Lung microvascular endothelial cell (primary cell): ENCODE measurements around the gene LRRC75B. TPM values are rescaled to one million over a fixed set of nuclear protein-coding genes. Genes with fewer than 3 reads are reported as not detected.
"Not testable (repeated sequence)": the region's sequence is repeated elsewhere in the genome, so short reads cannot be mapped to it uniquely, and the experiment has no call there.

Experiments used
- DNase-seq, 2 donors: peaks; one replicate each; pipeline versions ENCODE4 v3.0.0 to v3.0.0-alpha.2; 2010; ENCODE audit warnings: low read depth in 2 of 2
- total RNA-seq: library from RNA; depleted of rRNA; stranded (reverse); fragments of >200 nt; gene quantifications from 2 replicates; pipeline ENCODE4 v1.2.1, GENCODE V29; 2014

LRRC75B gene
- total RNA-seq, 1 donor from 2014 or later: 2.6 TPM

DNA sequence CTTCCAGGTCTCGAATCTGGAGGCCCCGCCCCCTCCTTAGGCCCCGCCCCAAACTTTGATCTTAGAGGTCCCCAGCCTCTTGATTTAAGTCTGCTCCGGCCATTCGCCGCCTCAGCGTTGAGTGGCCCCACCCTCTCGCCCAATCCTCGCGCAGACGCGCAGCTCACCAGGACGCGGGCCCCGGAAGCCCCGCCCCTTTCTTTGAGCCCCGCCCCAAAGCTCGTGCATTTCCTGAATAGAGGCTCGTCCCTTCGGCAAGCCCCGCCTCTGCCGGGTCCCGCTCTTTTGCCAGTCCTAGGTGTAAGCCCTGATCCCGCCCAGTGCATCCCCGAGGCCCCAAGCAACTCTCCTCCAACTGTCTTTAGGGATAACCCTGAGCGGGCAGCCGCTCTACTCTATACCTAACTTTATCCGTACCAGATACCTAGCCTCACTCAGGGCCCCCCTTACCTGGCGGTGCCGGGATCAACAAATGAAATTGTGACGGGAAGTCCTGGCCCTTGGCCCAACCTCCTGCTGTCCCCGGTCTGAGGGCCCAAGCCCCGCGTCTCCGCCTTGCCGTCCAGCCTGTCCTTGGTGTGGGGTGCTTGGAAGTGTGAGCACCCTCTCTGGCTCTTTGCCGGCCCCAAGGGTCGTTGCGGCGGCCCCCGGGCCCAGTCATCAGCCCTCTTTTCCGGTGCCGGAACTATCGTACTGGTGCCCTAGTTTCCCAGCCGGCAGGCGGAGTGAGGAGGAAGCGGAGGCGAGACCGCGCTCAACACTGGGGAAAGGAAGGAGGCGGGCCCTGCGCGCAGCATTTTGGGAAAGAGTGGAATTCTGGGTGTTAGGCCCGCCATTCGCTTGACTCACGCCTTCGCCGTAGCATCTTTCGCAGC lies 37.5 kb downstream of the LRRC75B start, which contains the start of gene SNRPD3:
Gene SNRPD3, plus strand, starts transcription at position 835 of the 875 bp plus-strand sequence. CDS start 1,676 bp downstream, outside the sequence.
- DNase-seq: peak; percentile 98 to 99

DNA sequence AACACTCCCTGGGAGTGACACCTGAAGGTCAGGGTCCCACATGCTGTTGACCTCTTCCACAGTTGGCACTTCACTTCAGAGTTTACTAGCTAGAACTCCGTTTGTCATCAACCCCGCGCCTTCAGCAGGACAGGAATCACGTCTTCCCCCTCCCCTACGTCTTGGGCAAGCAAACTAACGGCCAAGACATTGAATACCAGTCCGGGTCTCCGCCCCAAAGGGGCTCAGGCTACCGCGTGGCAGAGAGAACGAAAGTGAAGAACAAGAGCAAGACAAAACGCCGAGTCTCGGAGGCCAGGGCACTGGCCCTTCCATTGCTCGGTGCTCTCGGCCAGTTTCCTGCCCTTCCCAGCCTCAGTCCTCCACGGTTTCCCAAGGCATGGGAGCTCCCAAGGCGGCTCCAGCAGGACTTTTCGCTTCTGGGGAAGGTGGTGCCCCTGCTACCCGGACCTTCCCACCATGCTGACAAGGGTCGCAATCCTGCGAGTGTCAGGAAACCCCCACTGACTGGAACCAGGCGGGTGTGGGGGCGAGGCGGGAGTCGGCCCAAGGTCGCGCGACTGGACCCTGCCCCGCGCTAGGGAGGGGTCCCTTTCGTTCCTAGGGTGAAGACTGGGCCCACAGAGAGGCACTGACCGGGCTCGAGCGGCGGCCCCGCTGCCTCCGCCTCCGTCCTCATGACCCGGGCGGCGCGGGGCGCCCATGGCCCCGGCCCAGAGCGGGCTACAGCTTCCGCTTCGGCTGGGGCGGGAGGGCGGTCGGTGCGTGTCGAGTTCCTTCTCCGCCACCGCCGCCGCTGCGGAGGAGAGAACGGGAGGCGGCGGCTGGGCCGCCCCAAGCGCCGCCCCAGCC lies 38.3 kb downstream of the LRRC75B start, which contains the start of gene GUCD1:
Gene GUCD1, minus strand, starts transcription at position 826 of the 852 bp plus-strand sequence. Its CDS starts 147 bp downstream, at position 679.
- DNase-seq: peak in 1 of 2 donors; percentile 50

DNA sequence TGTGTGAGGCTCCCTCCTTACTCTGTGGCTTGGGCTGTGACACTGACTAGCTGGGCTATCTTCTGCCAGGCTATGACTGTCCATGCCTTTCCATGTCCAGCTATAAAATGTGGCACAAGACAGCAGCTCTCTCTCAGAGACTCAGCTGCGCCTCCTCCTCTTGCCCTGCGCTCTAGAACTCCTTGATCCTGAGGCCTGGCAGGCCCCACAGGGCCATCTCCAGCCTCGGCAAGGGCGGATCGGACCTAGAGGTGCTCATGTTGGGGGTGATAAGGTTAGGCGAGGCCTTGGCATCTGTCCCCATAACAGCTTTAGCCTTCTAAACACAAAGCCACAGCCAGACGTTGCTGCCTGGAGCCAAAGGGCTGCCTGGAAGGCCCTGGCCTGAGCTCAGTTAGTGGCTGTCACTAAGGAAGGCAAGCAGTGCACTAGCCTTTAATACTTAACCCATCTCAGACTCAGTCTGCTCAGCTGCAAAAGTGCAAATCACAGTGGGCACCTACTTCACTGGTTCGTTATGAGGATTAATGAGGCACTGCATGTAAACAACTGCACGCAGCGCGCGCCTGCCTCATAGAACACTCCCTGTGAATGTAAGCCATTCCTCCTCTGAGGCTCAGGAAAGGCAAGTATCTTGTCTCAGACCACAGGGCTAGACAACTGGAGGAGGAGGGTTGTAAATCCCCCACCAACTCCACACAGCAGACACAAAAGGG lies 39.1 kb downstream of the LRRC75B start:
- peak in 1 of 2 donors; percentile 45 for DNase-seq

DNA sequence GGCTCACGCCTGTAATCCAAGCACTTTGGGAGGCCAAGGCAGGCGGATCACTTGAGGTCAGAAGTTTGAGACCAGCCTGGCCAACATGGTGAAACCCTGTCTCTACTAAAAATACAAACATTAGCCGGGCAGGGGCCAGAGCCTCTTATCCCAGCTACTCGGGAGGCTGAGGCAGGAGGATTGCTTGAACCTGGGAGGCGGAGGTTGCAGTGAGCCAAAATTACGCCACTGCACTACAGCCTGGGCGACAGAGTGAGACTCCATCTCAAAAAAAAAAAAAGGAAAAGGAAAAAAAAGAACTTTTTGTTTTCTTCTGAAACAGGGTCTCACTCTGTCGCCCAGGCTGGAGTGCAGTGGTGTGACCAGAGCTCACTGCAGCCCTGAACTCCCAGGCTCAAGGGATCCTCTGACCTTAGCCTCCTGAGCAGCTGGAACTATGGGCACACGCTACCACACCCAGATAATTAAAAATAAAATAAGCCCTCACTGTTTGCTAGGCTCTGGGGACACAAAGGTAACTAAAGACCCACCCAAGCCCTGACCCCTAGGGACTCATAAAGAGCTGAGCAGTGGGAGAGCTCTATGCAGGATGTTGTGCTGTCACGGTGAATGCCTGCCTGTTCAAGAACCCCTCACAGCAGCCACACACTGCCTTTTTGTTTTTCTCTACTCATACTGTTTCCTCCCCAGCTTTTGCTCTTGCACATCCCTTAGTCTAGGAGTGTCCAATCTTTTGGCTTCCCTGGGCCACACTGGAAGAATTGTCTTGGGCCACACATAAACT lies 40.2 kb downstream of the LRRC75B start:
- DNase-seq: not testable (repeated sequence)

DNA sequence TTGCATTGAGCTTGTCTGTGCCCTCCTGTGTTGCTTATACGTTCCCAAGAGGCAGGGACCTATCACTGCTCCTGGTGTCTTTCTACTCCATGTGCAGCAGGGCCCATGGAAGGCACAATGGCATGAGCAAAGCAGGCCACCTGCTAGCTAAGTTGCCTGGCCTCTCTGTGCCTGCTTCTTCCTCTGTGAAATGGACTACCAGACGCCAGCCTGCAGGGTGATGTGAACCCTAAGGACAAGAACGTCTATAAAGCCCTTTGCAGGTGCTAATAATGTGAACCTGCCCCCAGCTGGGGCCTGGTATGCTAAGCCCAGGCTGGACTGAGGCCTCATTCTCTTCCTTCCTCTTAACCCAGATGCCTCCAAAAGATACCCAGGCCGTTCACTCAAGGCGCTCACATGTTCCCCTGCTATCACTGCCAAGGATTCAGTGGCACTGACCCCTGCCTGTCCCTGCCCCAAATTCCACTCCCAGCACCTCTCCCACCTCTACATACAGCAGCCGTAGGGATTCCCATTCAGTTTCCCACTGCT lies 41.9 kb downstream of the LRRC75B start:
- DNase-seq: no peak

DNA sequence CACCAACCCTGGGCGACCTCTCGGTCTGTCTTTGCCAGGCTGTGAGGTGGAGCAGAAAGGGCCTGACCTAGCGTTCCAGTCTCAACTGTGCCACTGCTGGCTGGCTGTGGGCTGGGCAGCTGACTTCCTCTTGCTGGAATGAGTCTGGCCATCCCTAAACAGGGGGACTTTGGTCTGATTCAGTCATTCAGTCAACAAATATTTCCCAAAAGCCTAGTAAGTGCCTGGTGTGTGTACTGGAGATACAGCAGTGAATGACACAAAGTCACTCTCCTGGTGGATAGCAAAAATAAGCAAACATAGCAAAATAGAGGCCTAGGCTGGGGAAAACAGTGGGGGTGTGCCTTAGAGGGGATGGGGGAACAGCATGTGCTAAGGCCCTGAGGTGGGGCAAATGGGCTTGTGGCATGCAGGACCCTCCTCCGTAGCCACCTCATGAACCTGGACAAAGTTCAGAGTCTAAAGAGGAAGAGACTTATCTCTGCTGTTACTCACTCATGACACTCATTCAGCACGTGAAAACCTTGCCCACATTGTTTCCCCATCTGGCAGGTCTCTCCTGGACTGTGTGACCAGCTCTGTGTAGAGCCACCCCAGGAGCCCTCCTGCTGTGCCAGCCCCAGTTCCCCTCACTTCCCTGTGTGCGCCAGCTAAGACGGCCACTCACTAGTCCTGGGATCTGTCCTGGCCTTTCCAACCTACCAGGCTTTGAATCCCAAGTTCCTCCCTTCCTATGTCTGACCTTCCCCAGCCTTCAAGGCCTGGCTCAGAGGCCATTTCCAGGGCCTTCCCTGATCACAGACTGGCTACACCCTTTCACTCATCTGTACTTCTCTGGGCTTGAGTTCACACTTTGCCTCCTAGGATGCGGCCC lies 42.6 kb downstream of the LRRC75B start:
- DNase-seq: peak in 1 of 2 donors; percentile 22

DNA sequence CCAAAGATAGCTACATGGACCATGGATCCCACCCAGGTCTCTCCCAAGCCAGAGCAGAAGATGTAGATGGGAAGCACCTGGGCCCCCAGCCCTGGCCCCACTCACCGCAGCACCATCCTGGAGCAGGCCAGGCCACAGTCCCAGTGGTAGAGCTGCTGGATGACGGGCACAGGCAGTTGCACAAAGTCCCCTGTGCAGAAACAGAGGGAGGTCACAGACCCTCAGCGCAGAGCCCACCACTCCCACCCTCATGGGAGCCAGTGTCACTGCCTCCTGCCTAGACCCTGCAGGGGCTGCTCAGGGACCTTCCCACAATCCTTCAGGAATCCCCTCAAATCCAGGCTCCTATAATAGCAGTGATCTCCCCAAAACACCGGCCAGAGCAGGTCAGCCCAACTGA lies 44.1 kb downstream of the LRRC75B start:
- DNase-seq: no peak

DNA sequence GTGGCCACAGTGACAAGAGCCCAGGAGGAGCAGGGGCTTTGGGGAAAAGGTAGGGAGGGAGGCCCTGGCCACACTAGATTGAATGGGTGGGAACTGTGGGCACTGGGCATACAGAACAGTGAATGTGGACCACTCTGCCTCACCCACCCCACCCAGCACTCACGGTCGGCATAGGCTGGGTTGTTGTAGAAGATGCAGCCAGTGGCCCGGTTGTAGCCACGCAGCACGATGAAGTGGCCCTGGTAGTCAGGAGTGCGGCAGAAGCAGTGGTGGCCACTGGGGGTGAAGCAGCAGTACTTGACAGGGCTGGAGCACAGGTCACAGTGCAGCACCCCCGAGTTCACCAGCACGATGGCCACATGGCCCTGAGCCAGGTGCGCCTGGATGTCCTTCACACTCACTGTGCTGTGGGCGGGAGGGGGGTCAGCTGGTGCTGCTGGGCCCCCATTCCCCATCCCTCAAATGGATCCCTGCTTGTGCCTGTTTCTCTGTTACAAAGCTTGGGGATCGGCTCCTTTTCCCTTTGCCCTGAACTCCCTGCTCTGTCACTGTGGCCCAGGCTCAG lies 49.1 kb downstream of the LRRC75B start:
- no peak for DNase-seq

DNA sequence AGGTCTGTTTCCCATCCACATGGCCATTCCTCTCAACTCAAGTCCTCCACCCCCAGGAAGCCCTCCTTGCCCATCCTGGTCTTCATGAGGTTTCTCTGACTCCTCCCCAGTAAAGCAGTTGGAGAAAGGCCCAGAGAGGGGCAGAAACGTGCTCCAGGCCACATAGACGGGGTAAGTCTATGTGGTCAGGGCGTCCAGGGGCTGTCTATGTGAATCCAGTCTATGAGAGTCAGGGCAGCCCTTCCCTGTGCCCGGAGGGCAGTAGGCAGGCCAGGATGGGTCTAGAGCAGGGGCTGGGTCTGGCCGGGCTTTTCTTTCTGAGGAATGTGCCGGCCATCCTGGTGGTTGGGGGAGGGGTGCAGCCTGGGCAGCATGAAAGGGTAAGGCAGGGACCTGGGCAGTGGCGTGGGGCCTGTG lies 49.7 kb downstream of the LRRC75B start:
- DNase-seq: no peak

DNA sequence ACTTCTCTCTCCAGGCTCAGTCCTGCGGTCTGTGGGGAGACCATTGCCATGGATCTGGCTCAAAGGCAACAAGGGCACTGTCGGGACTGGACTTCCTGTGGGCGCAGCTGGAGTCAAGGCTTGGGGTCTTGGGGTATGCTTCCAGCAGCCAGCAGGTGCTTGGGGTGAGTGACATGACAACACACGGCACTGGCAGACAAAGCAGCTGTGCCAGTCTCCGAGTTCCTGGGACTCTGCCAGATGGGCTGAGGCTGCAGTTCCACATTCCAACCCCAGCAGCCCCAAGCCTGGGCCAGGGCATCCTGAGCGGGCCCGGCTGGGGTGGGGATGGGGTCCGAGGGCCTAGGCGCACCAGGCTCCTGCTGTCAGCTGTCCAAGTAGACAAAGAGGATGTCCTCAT lies 50.2 kb downstream of the LRRC75B start:
- no peak for DNase-seq

DNA sequence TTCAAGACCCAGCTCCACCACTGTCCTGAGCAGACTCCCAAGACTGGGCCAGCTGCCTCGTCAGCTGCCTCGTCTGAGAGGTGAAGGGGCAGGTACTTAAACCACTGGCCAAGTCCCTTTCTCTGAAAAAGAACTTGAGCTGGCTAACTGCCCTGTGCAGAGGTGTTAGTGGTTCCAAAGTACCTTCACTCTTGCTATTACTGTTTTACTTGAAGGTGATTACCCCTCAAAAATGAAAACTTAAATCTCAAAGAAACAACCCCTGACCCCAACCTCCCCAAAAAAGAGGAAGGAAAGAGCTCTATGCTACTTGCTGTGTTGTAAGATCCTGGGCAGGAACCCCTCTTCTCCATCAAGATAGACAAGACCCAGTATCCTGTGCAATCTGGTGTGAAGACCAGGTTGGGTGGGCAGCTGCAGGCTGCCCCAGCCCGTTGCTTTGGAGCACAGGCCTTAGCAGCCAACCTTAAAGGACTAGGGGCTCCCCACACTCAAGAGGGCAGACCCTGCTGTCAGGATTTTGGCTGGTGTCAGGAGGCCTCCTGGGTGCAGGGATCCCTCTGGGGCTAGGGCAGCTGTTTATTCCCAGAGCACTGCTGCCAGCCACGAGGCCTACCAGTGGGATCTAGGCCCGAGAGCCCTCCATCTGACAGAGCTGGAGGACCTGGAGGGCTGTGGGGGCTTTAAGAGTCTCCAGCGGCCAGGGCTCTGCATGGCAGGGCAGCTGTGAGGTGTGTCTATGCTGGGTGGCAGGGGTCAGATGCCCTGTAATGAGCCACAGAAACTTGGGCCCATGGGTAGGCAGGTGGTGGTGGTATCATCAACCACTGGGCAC lies 51.0 kb downstream of the LRRC75B start:
- DNase-seq: no peak

DNA sequence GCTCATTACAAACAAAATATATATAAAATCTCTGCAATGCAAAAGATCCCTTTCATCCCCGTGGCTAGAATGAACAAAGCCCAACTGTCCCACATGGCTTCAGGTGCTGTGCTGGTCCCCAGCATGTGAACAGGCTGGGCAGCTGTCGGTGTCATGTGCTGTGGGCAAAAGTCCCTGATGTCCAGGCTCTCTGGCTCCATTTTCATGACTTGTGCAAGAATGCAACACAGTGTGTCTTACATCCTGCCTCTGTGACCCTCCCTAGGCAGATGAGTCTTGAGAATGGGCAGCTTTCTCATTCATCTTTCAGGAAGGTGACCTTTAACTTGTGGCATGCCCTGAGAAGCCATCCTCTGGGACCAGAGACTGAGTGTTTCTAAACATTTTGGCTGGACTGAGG lies 52.4 kb downstream of the LRRC75B start:
- DNase-seq: no peak

DNA sequence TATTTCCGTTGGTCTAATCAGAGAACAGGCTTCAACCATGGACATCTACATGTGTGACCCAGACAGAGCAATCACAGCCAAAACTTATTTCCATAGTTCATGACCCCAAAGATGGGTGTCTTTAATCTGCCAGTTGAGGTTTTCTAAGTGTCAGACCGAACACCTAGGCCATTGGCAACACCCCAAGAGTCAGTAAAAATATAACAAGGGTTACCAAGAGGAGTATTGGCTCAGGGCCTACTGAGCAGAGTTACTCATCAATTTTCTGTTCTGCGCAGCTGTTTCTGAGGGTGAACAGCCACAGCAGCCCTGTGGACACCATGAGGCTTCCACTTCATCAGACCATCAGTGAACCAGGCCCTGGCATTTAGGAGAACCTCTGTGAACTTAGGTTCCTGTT lies 56.8 kb downstream of the LRRC75B start:
- DNase-seq: no peak

Other genes starting within 250 kb of the LRRC75B start
- gene ADORA2A, start 165.5 kb downstream of the LRRC75B start, total RNA-seq: 3.8 and 7.0 TPM in 2 replicates
- gene UPB1, start 97.7 kb downstream of the LRRC75B start, total RNA-seq: under 0.01 TPM in 1 of 2 replicates, not detected in the other
- 128 and 171 TPM in 2 replicates for gene GUCD1, start 37.9 kb downstream of the LRRC75B start, total RNA-seq
- gene SNRPD3, start 37.1 kb downstream of the LRRC75B start, total RNA-seq: 158 and 165 TPM in 2 replicates
- gene GGT1, start 10.1 kb upstream of the LRRC75B start, total RNA-seq: 4.8 and 6.1 TPM in 2 replicates
- gene PIWIL3, start 181.6 kb upstream of the LRRC75B start, total RNA-seq: not detected in 2 replicates
- gene SGSM1, start 213.1 kb upstream of the LRRC75B start, total RNA-seq: 1.5 and 4.2 TPM in 2 replicates